ENCODE data around the gene PBX3.

PBX3 gene

DNA sequence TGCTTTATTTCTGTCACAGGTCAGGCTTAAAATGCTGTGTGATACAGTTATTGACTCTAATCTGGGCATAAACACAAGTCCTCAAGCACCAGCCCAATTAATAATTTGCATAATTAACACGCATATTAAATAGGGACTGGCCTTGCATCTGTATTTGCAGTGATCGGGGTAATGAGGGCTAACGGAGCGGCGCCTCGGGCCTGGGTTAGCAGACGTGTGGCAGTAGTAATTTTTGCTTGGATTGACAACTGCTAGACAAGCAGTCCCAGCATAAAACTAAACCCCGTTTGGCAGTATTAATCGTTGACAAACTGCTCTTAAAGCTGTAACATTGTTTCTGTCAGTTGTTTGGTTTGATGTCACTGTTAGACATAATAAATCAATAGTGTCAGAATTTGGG is 109.2 kb downstream of the PBX3 start:
- Histone ChIP-seq H3K9ac (ENCODE audit: low read depth, low read length, poor library complexity, severe bottlenecking) (no peak overlapping the region), H3K9me3 (ENCODE audit: insufficient read depth, low read depth, low read length) (no peaks in the 10 kb centered on the region), H3K4me1 (ENCODE audit: insufficient read depth, low read length, poor library complexity, severe bottlenecking) (peaks cover 36% of the 10 kb centered on the region), H3K4me2 (ENCODE audit: low read depth, low read length, poor library complexity, severe bottlenecking) (no peak overlapping the region), H3K27me3 (ENCODE audit: insufficient read depth, low read length, poor library complexity, severe bottlenecking) (no peaks in the 10 kb centered on the region), H3F3A (ENCODE audit: low read depth) (no peaks in the 10 kb centered on the region), H3K36me3 (ENCODE audit: insufficient read depth, low read length) (no peaks in the 10 kb centered on the region), H4K20me1 (ENCODE audit: insufficient read depth, low read length, poor library complexity, severe bottlenecking) (peaks cover 6% of the 10 kb centered on the region), H3K79me2 (ENCODE audit: insufficient read depth, low read length) (peaks cover 93% of the 10 kb centered on the region), H3K4me3 (ENCODE audit: low read length, poor library complexity, severe bottlenecking) (no peak overlapping the region), H3K9me2 (replicated peaks; ENCODE audit: low read depth, low read length) (no peaks in the 10 kb centered on the region), H2AFZ (ENCODE audit: low read length) (no peak overlapping the region)
- TF ChIP-seq EZH2phosphoT487 (IDR thresholded peaks at IDR 0.05; ENCODE audit: borderline replicate concordance): no peak
- TF ChIP-seq, protein P1, sequence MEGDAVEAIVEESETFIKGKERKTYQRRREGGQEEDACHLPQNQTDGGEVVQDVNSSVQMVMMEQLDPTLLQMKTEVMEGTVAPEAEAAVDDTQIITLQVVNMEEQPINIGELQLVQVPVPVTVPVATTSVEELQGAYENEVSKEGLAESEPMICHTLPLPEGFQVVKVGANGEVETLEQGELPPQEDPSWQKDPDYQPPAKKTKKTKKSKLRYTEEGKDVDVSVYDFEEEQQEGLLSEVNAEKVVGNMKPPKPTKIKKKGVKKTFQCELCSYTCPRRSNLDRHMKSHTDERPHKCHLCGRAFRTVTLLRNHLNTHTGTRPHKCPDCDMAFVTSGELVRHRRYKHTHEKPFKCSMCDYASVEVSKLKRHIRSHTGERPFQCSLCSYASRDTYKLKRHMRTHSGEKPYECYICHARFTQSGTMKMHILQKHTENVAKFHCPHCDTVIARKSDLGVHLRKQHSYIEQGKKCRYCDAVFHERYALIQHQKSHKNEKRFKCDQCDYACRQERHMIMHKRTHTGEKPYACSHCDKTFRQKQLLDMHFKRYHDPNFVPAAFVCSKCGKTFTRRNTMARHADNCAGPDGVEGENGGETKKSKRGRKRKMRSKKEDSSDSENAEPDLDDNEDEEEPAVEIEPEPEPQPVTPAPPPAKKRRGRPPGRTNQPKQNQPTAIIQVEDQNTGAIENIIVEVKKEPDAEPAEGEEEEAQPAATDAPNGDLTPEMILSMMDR (conservative IDR thresholded peaks at IDR 0.05; ENCODE audit: low read length): no peak

DNA sequence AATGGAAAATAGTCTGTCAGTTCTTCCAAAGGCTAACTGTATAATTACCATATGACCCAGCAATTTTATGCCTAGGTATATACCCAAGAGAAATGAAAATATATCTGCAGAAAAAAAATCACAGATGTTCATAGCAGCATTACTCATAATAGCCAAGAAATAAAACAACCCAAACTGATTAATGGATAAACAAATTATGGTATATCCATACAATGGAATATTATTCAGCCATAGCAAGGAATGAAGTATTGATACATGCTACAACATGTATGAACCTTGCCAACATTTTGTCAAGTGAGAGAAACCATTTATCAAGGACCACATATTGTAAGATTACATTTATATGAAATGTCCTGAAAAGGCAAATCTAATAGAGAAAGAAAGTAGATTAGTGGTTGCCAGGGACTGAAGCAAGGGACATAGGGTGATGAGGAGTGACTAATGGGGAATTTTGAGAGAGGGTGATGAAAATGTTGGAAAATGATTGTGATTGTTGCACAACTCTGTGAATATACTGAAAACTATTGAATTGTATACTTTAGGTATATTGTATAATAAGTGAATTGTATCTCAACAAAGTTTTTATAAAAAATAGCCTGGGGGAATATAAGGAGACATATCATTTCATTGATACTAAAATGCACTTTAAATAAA is 114.4 kb downstream of the PBX3 start:
- Histone ChIP-seq H3K9me3 (ENCODE audit: insufficient read depth, low read depth, low read length) (no peaks in the 10 kb centered on the region), H3K4me3 (ENCODE audit: low read length, poor library complexity, severe bottlenecking) (no peak overlapping the region), H3K27me3 (ENCODE audit: insufficient read depth, low read length, poor library complexity, severe bottlenecking) (no peaks in the 10 kb centered on the region), H3K4me2 (ENCODE audit: low read depth, low read length, poor library complexity, severe bottlenecking) (no peak overlapping the region), H3K36me3 (ENCODE audit: insufficient read depth, low read length) (no peaks in the 10 kb centered on the region), H3K9me2 (replicated peaks; ENCODE audit: low read depth, low read length) (no peaks in the 10 kb centered on the region), H3F3A (ENCODE audit: low read depth) (no peaks in the 10 kb centered on the region), H3K9ac (ENCODE audit: low read depth, low read length, poor library complexity, severe bottlenecking) (no peak overlapping the region), H3K4me1 (ENCODE audit: insufficient read depth, low read length, poor library complexity, severe bottlenecking) (peaks cover 9% of the 10 kb centered on the region), H4K20me1 (ENCODE audit: insufficient read depth, low read length, poor library complexity, severe bottlenecking) (peaks cover 5% of the 10 kb centered on the region), H3K79me2 (ENCODE audit: insufficient read depth, low read length) (peaks cover 95% of the 10 kb centered on the region), H2AFZ (ENCODE audit: low read length) (no peak overlapping the region)
- TF ChIP-seq, protein P1 (conservative IDR thresholded peaks at IDR 0.05; ENCODE audit: low read length): no peak
- TF ChIP-seq EZH2phosphoT487 (IDR thresholded peaks at IDR 0.05; ENCODE audit: borderline replicate concordance): no peak

DNA sequence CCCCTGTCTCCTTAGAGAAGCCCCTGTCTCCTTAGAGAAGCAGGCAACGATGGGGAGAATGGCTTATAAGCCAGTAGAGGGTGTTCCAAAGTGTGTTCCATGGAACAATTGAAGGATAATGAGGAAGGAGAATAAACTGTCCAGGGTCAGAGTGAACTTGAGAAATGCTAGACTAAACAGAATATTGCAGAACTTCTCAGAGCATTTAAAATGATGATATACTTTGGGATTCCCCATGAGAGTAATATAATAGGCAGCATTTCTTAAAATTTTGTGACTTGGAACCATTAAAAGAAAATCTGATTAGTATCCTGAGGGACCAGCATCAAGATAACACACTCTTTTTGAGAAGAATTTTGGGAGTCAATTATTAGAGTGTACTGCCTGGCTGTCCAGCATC is 116.8 kb downstream of the PBX3 start:
- Histone ChIP-seq H3K9ac (ENCODE audit: low read depth, low read length, poor library complexity, severe bottlenecking) (no peak overlapping the region), H3K4me1 (ENCODE audit: insufficient read depth, low read length, poor library complexity, severe bottlenecking) (peaks cover 11% of the 10 kb centered on the region), H2AFZ (ENCODE audit: low read length) (no peak overlapping the region), H3K9me2 (replicated peaks; ENCODE audit: low read depth, low read length) (no peaks in the 10 kb centered on the region), H3K79me2 (ENCODE audit: insufficient read depth, low read length) (peaks cover 94% of the 10 kb centered on the region), H4K20me1 (ENCODE audit: insufficient read depth, low read length, poor library complexity, severe bottlenecking) (peaks cover 5% of the 10 kb centered on the region), H3K4me2 (ENCODE audit: low read depth, low read length, poor library complexity, severe bottlenecking) (no peak overlapping the region), H3K27me3 (ENCODE audit: insufficient read depth, low read length, poor library complexity, severe bottlenecking) (no peaks in the 10 kb centered on the region), H3F3A (ENCODE audit: low read depth) (no peaks in the 10 kb centered on the region), H3K36me3 (ENCODE audit: insufficient read depth, low read length) (no peaks in the 10 kb centered on the region), H3K4me3 (ENCODE audit: low read length, poor library complexity, severe bottlenecking) (no peak overlapping the region), H3K9me3 (ENCODE audit: insufficient read depth, low read depth, low read length) (no peaks in the 10 kb centered on the region)
- TF ChIP-seq EZH2phosphoT487 (IDR thresholded peaks at IDR 0.05; ENCODE audit: borderline replicate concordance): no peak
- TF ChIP-seq, protein P1 (conservative IDR thresholded peaks at IDR 0.05; ENCODE audit: low read length): no peak
